K562 (cell line): ENCODE measurements around the gene GJB4. TPM values are rescaled to one million over a fixed set of nuclear protein-coding genes. Genes with fewer than 3 reads are reported as not detected.

Experiments used
- ATAC-seq: fragments of 200-7000 bp; cut with Tn5 transposase; 3 replicates; pipeline ENCODE4 v1.9.1; 2020; ENCODE audit warnings: moderate library complexity
- BruUV-seq: library from RNA; stranded (reverse); fragments of 400-500 nt; replicated peaks from 2 replicates; lab custom pipeline; 2021; lab: Mats Ljungman, UMichigan
- CTCF ChIA-PET: fragments of 300-600 bp; formaldehyde crosslinking; extraction: SDS; loops from one replicate; lab custom pipeline; 2021; ENCODE audit warnings: low intra/inter-chr PET ratio; lab: Yijun Ruan, JAX
- POLR2A ChIA-PET: fragments of 300-600, 350-650 bp; sonication (Branson Sonifier 250); formaldehyde crosslinking; extraction: SDS; loops from one replicate; lab custom pipeline; 2021; ENCODE audit warnings: antibody characterized with exemption, inconsistent platforms; lab: Yijun Ruan, JAX
- DNase-seq, 4 experiments: peaks; one replicate each; pipeline versions ENCODE4 v3.0.0 to v3.0.0-alpha.2; 2011 to 2018; ENCODE audit warnings: low spot score in 3 of 4, mixed read lengths in 3 of 4; ENCODE audit errors: extremely low read depth in 1 of 4
- FAIRE-seq: peaks from 2 replicates; lab custom pipeline; 2011; peaks lifted over from hg19 to GRCh38; lab: Jason Lieb, UNC
- H2AFZ ChIP-seq: 2 replicates; pipeline ENCODE4 v1.6.0; 2011; ENCODE audit warnings: low read depth, low read length, control low read depth, inconsistent platforms
- H3K27ac ChIP-seq: fragments of 200-600 bp; 3 replicates; pipeline ENCODE4 v1.8.0; 2011; ENCODE audit warnings: low read depth, mild to moderate bottlenecking, control low read depth, inconsistent platforms, low read length, moderate library complexity, mixed read lengths; ENCODE audit errors: extremely low read depth
- H3K27me3 ChIP-seq, 2 experiments: fragments of 300-600 bp in 1 of 2; 2 replicates in 1 of 2; 3 replicates in 1 of 2; pipeline versions ENCODE4 v1.6.0 to v1.8.0; 2011; ENCODE audit warnings: inconsistent platforms in 2 of 2, low read length in 2 of 2, mild to moderate bottlenecking in 1 of 2, mixed read lengths in 1 of 2, moderate library complexity in 1 of 2; ENCODE audit not compliant: control insufficient read depth in 2 of 2, insufficient read depth in 2 of 2
- H3K36me3 ChIP-seq: fragments of 300-600 bp; 3 replicates; pipeline ENCODE4 v1.8.0; 2011; ENCODE audit warnings: mild to moderate bottlenecking, low read length, inconsistent platforms; ENCODE audit not compliant: control insufficient read depth, insufficient read depth
- H3K4me1 ChIP-seq, 2 experiments: fragments of 200-600 bp in 1 of 2; replicated peaks in 1 of 2; 2 replicates in 1 of 2; 3 replicates in 1 of 2; pipeline versions ENCODE4 v1.5.1 to v1.8.0; 2011; ENCODE audit warnings: inconsistent platforms in 2 of 2, low read length in 2 of 2, mild to moderate bottlenecking in 1 of 2, mixed read lengths in 1 of 2, moderate library complexity in 1 of 2; ENCODE audit not compliant: control insufficient read depth in 2 of 2, insufficient read depth in 2 of 2
- H3K4me2 ChIP-seq: 2 replicates; pipeline ENCODE4 v1.6.1; 2011; ENCODE audit warnings: low read length, control low read depth, inconsistent platforms, mixed read lengths; ENCODE audit not compliant: insufficient read depth
- H3K4me3 ChIP-seq: fragments of 200-600 bp; sonication (generic), shearing (Covaris generic); 2 replicates; pipeline ENCODE4 v1.5.1; 2016; ENCODE audit warnings: control low read depth, inconsistent platforms
- H3K79me2 ChIP-seq: fragments of 200-600 bp; 3 replicates; pipeline ENCODE4 v1.8.0; 2011; ENCODE audit warnings: low read length, inconsistent platforms; ENCODE audit not compliant: control insufficient read depth, insufficient read depth
- H3K9ac ChIP-seq, 2 experiments: 2 replicates each; pipeline versions ENCODE4 v1.6.0 to v1.6.1; 2011; ENCODE audit warnings: low read depth in 2 of 2, low read length in 2 of 2, control low read depth in 1 of 2, inconsistent platforms in 1 of 2, mild to moderate bottlenecking in 1 of 2, mixed read lengths in 1 of 2; ENCODE audit not compliant: insufficient read depth in 1 of 2
- H3K9me1 ChIP-seq: one replicate; pipeline ENCODE4 v1.6.0; 2011; ENCODE audit warnings: inconsistent platforms, mild to moderate bottlenecking, low read length, moderate library complexity; ENCODE audit not compliant: control insufficient read depth, insufficient read depth
- H3K9me3 ChIP-seq: replicated peaks from 2 replicates; pipeline ENCODE4 v1.5.1; 2011; ENCODE audit warnings: low read depth, low read length, inconsistent platforms; ENCODE audit not compliant: control insufficient read depth, insufficient read depth
- H4K20me1 ChIP-seq: replicated peaks from 2 replicates; pipeline ENCODE4 v1.6.1; 2011; ENCODE audit warnings: low read length, inconsistent platforms, mixed read lengths; ENCODE audit not compliant: control insufficient read depth, insufficient read depth
- CHD7 ChIP-seq: fragments of 200-600 bp; sonication (generic); IDR thresholded peaks from one replicate; pipeline ENCODE4 v1.6.1; 2012; ENCODE audit warnings: mild to moderate bottlenecking, low read depth, low read length, inconsistent platforms
- KHSRP ChIP-seq: fragments of 450-650 bp; IDR thresholded peaks from 2 replicates; pipeline ENCODE4 v1.6.1; 2017
- NR2C2 ChIP-seq, 2 experiments: fragments of 200-800 bp in 1 of 2; sonication (Bioruptor generic) in 1 of 2; sonication (generic) in 1 of 2; formaldehyde crosslinking in 1 of 2; IDR thresholded peaks; 2 replicates each; pipeline versions ENCODE4 v1.6.1 to v1.8.0; 2016 to 2022; ENCODE audit warnings: mild to moderate bottlenecking in 1 of 2, missing compliant biosample characterization in 1 of 2, missing genetic modification characterization in 1 of 2, missing genetic modification reagents in 1 of 2
- TSC22D4 ChIP-seq: fragments of 450-650 bp; IDR thresholded peaks from 2 replicates; pipeline ENCODE4 v1.6.1; 2016; ENCODE audit warnings: missing genetic modification characterization, missing biosample characterization, control low read depth
- ZNF449 ChIP-seq: fragments of 250-450 bp; sonication (Bioruptor Pico); IDR thresholded peaks from 2 replicates; pipeline ENCODE4 v1.8.0; 2022; ENCODE audit warnings: moderate library complexity, mild to moderate bottlenecking, inconsistent platforms
- WGBS: fragments of 100-300 bp; shearing (Covaris generic); methylation state at CpG from one replicate; pipeline ENCODE4 v1.1.6; 2016; ENCODE audit warnings: low coverage, mixed read lengths; ENCODE audit not compliant: insufficient coverage; ENCODE audit errors: missing lambda C conversion rate; 5-methylcytosine and 5-hydroxymethylcytosine counted together
- in situ Hi-C: fragments of 300-500 bp; cut with MboI; formaldehyde crosslinking; loops from 4 replicates; pipeline ENCODE4 v1.15.0; 2018; ENCODE audit warnings: inconsistent platforms, mixed read lengths
- intact Hi-C: fragments of 100-400 bp; cut with micrococcal nuclease; formaldehyde crosslinking; loops from 2 replicates; pipeline ENCODE4 v1.14.2; 2022
- polyA plus RNA-seq, 8 experiments: library from polyadenylated mRNA; depleted of rRNA in 4 of 8; stranded (reverse) in 5 of 8; unstranded in 3 of 8; fragments of >200 nt; fragmentation: Nextera tagmentation in 2 of 8; fragmentation: Illumina TruSeq in 1 of 8; extraction: Ambion mirVana in 2 of 8; extraction: Trizol in 1 of 8; gene quantifications; 2 replicates each; pipeline versions ENCODE4 v1.2.1 to v1.2.3, GENCODE V29; 2011 to 2014; ENCODE audit warnings: inconsistent platforms in 1 of 8, missing spikeins in 1 of 8
- total RNA-seq, 7 experiments: library from RNA; depleted of rRNA in 6 of 7; stranded (reverse); fragments of >200 nt in 6 of 7; fragmentation: Illumina TruSeq in 2 of 7; extraction: Trizol in 2 of 7; gene quantifications; 2 replicates each; pipeline versions ENCODE4 v1.2.1 to v1.2.3, GENCODE V29; 2011 to 2021; ENCODE audit warnings: low replicate concordance in 1 of 7

The GJB4 gene
- total and polyA plus RNA-seq, 9 of the 15 experiments (the other 6 are each of a cell fraction or from before 2014, with no cell fraction given) = 0.03 TPM; not detected in 8

DNA sequence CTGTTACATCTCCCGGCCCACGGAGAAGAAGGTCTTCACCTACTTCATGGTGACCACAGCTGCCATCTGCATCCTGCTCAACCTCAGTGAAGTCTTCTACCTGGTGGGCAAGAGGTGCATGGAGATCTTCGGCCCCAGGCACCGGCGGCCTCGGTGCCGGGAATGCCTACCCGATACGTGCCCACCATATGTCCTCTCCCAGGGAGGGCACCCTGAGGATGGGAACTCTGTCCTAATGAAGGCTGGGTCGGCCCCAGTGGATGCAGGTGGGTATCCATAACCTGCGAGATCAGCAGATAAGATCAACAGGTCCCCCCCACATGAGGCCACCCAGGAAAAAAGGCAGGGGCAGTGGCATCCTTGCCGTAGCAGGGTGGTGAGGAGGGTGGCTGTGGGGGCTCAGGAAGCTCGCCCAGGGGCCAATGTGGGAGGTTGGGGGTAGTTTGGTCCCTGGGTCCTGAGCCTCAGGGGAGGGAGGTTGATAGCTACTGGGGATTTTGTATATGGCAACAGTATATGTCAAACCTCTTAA lies 2.3 kb downstream of the GJB4 start:
- H3K36me3 ChIP-seq = no peaks in the 10 kb centered on the region
- H3K4me1 ChIP-seq = peaks cover 0 to 4% of the 10 kb centered on the region in 2 experiments; a peak in 1 of 5 replicates
- no peak overlapping the region for H2AFZ ChIP-seq
- H3K9ac ChIP-seq = no peak overlapping the region
- H3K4me2 ChIP-seq = no peak overlapping the region
- CTCF ChIA-PET = no interaction called here
- ATAC-seq (no peak), FAIRE-seq (no peak), DNase-seq (no peak)
- peaks cover 5% of the 10 kb centered on the region for H4K20me1 ChIP-seq
- no peaks in the 10 kb centered on the region for H3K79me2 ChIP-seq
- in situ Hi-C loops (no loop called here), intact Hi-C loops (no loop called here)
- BruUV-seq = no TSS peak
- no peaks in the 10 kb centered on the region for H3K9me1 ChIP-seq
- TF ChIP-seq TSC22D4 (tag) = no peak
- TF ChIP-seq ZNF449 (CRISPR knock-in tag) = no peak
- TF ChIP-seq CHD7 = no peak
- TF ChIP-seq NR2C2 (CRISPR knock-in tag; IDR thresholded peaks at IDR 0.05) = no peak
- TF ChIP-seq NR2C2 (tag; IDR thresholded peaks at IDR 0.05) = no peak
- no peak for TF ChIP-seq KHSRP
- H3K4me3 ChIP-seq = no peak overlapping the region
- POLR2A ChIA-PET = no interaction called here
- WGBS = 3% methylated on average over 13 of the region's 13 CpGs
- peaks cover 27 to 55% of the 10 kb centered on the region in 2 experiments; a peak in 4 of 5 replicates for H3K27me3 ChIP-seq
- H3K9me3 ChIP-seq = no peaks in the 10 kb centered on the region
- H3K27ac ChIP-seq = no peak overlapping the region
